ENCODE data around the gene CBLIF. TPM values are rescaled to one million over a fixed set of nuclear protein-coding genes. Genes with fewer than 3 reads are reported as not detected.
"Not testable (repeated sequence)": the region's sequence is repeated elsewhere in the genome, so short reads cannot be mapped to it uniquely, and the experiment has no call there.

CBLIF gene
- polyA plus RNA-seq (ENCODE audit: insufficient read depth in 1 of 5, insufficient read length in 5 of 5, low replicate concordance in 1 of 5) = not detected
- long read RNA-seq, donor 1 = 0 reads
- long read RNA-seq, donor 2 = 0 reads
- long read RNA-seq, donor 3 = 0 reads
- long read RNA-seq, donor 4 = 0 reads
- long read RNA-seq, donor 5 = 0 reads
- long read RNA-seq, donor 6 = 0 reads
- long read RNA-seq, donor 7 = 0 reads
- long read RNA-seq, donor 8 = 0 reads

GRCh38 chr11:59845399-59845798, at the start of gene CBLIF:
TSS of gene CBLIF (minus strand) at chr11:59845499. CDS start at chr11:59845453, 46 bp downstream.
- DNase-seq = no peak

DNA sequence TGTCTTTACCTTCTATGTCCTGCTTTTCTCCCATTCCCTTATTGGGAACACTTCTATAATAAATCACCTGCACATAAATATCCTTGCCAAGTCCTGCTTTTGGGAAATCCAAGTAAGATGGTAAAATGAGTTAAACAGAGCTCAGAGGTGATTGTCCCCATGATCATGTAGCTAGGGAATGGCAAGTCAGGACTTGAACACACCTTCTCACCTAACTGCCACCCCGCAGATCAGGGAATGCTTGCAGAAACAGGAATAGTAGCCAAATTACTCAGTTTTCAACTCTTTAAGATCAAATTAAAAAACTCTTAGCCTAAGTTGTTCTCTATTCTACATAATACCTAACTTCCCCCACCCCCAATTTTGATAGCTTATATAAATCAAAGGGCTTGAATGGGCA, 49.3 kb upstream of the CBLIF start:
- DNase-seq = no peak

DNA sequence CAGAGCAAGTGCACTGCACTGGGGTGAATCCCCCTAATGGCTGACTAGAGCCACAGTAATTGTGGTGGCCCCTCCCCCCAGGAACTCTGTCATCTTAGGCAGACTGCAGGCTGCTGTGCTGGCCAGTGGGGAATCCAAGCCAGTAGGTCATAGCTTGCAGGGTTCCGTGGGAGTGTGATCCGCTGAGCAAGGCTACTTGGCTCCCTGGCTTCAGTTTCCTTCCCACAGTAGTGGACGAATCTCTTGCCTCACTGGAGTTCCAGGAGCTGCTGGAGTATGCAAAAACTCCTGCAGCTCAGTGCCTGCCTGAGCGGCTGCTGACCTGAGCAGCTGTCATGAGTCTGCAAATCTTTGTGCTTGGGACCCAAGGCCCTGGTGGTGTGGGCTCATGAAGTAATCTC, 46.5 kb upstream of the CBLIF start:
- DNase-seq = no peak

GRCh38 chr11:59887156-59887555, 41.9 kb upstream of the CBLIF start:
- not testable (repeated sequence) for DNase-seq

DNA sequence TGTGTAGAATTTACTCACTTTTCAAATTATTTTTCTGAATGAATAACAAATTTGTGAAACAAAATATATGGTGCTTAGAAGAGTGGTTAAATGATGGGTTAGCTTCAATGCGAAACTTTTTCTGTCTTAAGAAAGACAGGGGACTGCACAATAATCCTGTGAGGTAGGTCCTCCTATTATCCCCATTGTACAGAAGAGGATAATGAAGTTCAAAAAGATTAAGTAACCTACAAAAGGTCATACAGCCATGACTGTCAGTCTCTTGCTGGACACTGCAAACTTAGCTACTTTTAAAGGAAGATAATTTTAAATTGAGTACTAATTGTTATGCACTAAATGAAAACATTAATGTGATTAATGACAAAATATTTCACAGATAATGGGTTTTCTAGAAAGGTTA, 38.3 kb upstream of the CBLIF start:
- no peak for DNase-seq

- no peak for DNase-seq
These were observed 34.3 kb upstream of the CBLIF start for GRCh38 chr11:59879567-59879966.

GRCh38 chr11:59878575-59878974, 33.3 kb upstream of the CBLIF start, which contains the start of gene OOSP3:
TSS of gene OOSP3 (plus strand) at chr11:59878782. CDS start at chr11:59878809, 27 bp downstream.
- no peak for DNase-seq

DNA sequence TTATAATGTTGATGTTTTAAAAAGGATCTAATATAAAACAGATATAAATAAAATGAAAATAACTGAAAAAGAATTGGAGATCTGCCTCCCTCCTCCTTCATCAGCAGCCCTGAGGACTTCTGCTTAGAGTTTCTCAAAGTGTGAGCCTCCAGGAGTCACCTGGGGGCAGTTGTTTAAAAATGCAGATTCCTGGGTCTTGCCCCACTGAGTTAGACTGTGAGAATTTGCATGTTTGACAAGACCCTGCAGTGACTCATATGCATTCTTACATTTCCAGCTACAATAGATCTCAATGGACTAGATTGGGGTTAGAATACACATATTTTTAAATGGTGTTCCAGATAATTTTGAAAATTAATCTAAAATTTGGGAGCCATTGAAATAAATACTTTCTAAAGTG, 32.5 kb upstream of the CBLIF start:
- DNase-seq = no peak

GRCh38 chr11:59877325-59877724, 32.0 kb upstream of the CBLIF start:
- DNase-seq = no peak

DNA sequence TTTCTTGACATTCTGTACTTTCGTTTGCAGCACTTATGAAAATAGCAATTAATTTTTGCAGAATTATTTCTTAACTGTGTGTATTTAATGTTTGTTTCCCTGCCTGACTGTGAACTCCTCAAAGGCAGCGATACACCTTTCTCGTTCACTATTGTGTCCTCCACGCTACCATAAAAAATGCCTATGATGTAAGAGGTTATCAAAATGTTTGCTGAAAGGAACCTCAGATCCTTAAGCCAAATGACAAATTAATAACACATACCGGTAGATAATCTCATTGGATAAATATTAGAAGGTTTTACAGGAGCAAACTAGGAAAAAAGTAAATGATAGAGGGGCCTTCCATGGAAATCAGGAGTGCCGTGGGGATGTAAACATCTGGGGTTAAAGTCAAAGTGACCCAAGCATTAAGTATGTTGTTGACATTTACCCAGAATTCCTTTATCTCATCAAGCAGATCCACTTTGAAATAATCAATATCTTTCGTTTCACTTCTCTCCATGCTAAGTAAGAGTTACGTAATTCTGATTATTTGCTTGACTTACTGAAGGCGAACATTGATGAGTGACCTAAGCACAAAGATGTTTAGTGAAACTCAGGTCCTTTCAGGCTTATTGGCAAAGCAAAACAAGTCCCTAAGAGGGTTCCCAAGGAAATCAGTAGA, 30.7 kb upstream of the CBLIF start:
- DNase-seq = no peak

- no peak for DNase-seq
These were observed 26.8 kb upstream of the CBLIF start for GRCh38 chr11:59872076-59872475.

- DNase-seq = no peak
These were observed 22.6 kb upstream of the CBLIF start for GRCh38 chr11:59867946-59868345.

GRCh38 chr11:59866836-59867235, 21.5 kb upstream of the CBLIF start:
- DNase-seq = no peak

GRCh38 chr11:59866397-59866796, 21.1 kb upstream of the CBLIF start, which contains the start of gene TCN1:
TSS of gene TCN1 (minus strand) at chr11:59866487. CDS start at chr11:59866470, 17 bp downstream.
- no peak for DNase-seq

- no peak for DNase-seq
These were observed 19.7 kb upstream of the CBLIF start for GRCh38 chr11:59865031-59865430.

DNA sequence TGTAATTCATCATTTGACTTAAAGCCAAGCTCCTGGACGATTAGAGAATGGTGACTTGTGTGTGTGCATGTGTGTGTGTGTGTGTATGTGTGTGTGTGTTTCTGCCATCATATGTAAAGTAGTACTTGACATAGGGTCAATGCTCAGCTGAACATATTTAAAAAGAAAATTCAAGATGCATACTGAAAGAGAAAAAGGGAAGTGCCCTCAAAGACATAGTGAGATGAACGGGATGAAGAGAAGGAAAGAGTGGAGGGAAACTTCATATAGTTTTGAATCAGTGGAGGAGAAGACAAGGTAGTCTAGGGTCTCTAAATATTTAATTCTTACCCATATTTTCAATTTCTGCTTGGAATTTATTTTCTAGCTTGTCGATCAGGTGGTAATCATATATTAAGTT, 17.0 kb upstream of the CBLIF start:
- DNase-seq = no peak

GRCh38 chr11:59859673-59860072, 14.4 kb upstream of the CBLIF start:
- DNase-seq = no peak

- DNase-seq = no peak
These were observed 12.4 kb upstream of the CBLIF start for GRCh38 chr11:59857439-59858434.

DNA sequence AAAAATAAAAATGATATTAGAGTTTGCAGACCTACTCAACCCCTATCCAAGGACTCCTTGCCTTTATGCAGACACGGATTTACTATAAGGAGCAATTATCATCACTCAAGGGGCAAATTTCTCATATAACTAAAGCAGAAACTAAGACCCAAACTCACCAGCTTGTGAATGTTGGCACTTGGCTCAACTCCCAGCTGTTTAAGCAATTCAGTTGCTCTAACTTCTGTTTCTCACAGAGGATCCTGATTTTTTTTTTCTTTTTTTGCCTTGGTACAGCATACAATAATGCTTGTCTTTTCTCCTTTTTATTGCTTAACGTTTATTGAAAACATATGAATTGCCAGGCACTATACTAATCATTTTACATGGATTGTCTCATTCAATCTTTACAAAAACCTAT, 9.6 kb upstream of the CBLIF start:
- DNase-seq = no peak

GRCh38 chr11:59851416-59851815, 6.1 kb upstream of the CBLIF start:
- not testable (repeated sequence) for DNase-seq

GRCh38 chr11:59849551-59849950, 4.3 kb upstream of the CBLIF start:
- not testable (repeated sequence) for DNase-seq

GRCh38 chr11:59849129-59849528, 3.8 kb upstream of the CBLIF start:
- no peak for DNase-seq

Measured in right lung (tissue), 10 donors.